ENCODE measurements around the gene DEPDC5. TPM values are rescaled to one million over a fixed set of nuclear protein-coding genes. Genes with fewer than 3 reads are reported as not detected.

DEPDC5 gene
- total and polyA plus RNA-seq, 9 of the 15 experiments (the other 6 are each of a cell fraction or from before 2014, with no cell fraction given): 2.3 to 12.3 (median 10.7) TPM

GRCh38 chr22:31753005-31753633 lies 700 bp upstream of the DEPDC5 start (continued):
- 0 out of 2 replicates have a peak, but pooled peaks have one; percentile 35 for TF ChIP-seq CEBPB (tag; IDR thresholded peaks at IDR 0.05)
- TF ChIP-seq CHD2 (IDR thresholded peaks at IDR 0.05; ENCODE audit: low read depth, low read length): peak; percentile 29; the same call in 1 of the 2 replicates
- no peak for TF ChIP-seq XRCC4 (IDR thresholded peaks at IDR 0.05; ENCODE audit: extremely low read depth, insufficient read depth, insufficient read length)
- peak in 1 of 2 experiments; percentile 5; a peak in 1 of 4 replicates for TF ChIP-seq RCOR1 (IDR thresholded peaks at IDR 0.05; ENCODE audit: borderline replicate concordance in 1 of 2, low read depth in 2 of 2, low read length in 2 of 2)
- TF ChIP-seq HNRNPK (IDR thresholded peaks at IDR 0.05; ENCODE audit: low read depth, low read length, poor library complexity, severe bottlenecking): no peak
- TF ChIP-seq ZNF408 (CRISPR knock-in tag; IDR thresholded peaks at IDR 0.05; ENCODE audit: low read depth): no peak

GRCh38 chr22:31754813-31755212 lies 994 bp downstream of the DEPDC5 start:
- Histone ChIP-seq H3K9me3 (replicated peaks; ENCODE audit: control insufficient read depth, insufficient read depth, low read depth, low read length) (no peaks in the 10 kb centered on the region), H3K27me3 (ENCODE audit: control insufficient read depth in 2 of 2, insufficient read depth in 2 of 2, low read length in 2 of 2) (no peaks in the 10 kb centered on the region), H3K9me1 (ENCODE audit: control insufficient read depth, insufficient read depth, low read length) (no peaks in the 10 kb centered on the region), H3K4me1 (replicated peaks in 1 of 2; ENCODE audit: control insufficient read depth in 2 of 2, insufficient read depth in 2 of 2, low read length in 2 of 2) (peaks cover 29 to 38% of the 10 kb centered on the region in 2 experiments), H3K9ac (ENCODE audit: insufficient read depth in 1 of 2, low read depth in 2 of 2, low read length in 2 of 2) (peak overlapping the region; percentile 23 to 97; a peak in 2 of 4 replicates), H3K79me2 (ENCODE audit: control insufficient read depth, insufficient read depth, low read length) (peaks cover 17% of the 10 kb centered on the region), H3K4me3 (peak overlapping the region; percentile 72), H3K27ac (ENCODE audit: extremely low read depth, low read depth, low read length) (peak overlapping the region; percentile 100; the same call in 2 of the 3 replicates), H3K36me3 (ENCODE audit: control insufficient read depth, insufficient read depth, low read length) (peaks cover 5% of the 10 kb centered on the region; the same call in 1 of the 3 replicates), H2AFZ (ENCODE audit: low read depth, low read length) (peak overlapping the region; percentile 93; the same call in 1 of the 2 replicates), H3K4me2 (ENCODE audit: insufficient read depth, low read length) (peak overlapping the region; percentile 99), H4K20me1 (replicated peaks; ENCODE audit: control insufficient read depth, insufficient read depth, low read length) (no peaks in the 10 kb centered on the region)
- ATAC-seq (no peak), DNase-seq (ENCODE audit: extremely low read depth in 1 of 4, low spot score in 3 of 4) (no peak), FAIRE-seq (no peak)
- intact Hi-C loops (cut with micrococcal nuclease) (loop anchor here (5.0 to 10.0 kb wide), 2 partner anchors 90 to 192 kb away; partner anchors contain the start of gene PISD), in situ Hi-C loops (cut with MboI) (no loop called here)
- ChIA-PET POLR2A (interaction anchor here (0.6 kb wide), 1 partner anchor 442 kb away, joined by 3 read pairs; no protein-coding TSS in a partner anchor), CTCF (ENCODE audit: low intra/inter-chr PET ratio) (no interaction called here)
- TSS peak; percentile 42 for BruUV-seq (replicated peaks)
- 6% methylated on average over 6 of the region's 6 CpGs for WGBS (ENCODE audit: insufficient coverage, low coverage, missing lambda C conversion rate)
- TF ChIP-seq MYBL2 (IDR thresholded peaks at IDR 0.05; ENCODE audit: low read depth): no peak
- TF ChIP-seq MYBL2 (CRISPR knock-in tag; IDR thresholded peaks at IDR 0.05; ENCODE audit: borderline replicate concordance): no peak
- TF ChIP-seq, protein P1, sequence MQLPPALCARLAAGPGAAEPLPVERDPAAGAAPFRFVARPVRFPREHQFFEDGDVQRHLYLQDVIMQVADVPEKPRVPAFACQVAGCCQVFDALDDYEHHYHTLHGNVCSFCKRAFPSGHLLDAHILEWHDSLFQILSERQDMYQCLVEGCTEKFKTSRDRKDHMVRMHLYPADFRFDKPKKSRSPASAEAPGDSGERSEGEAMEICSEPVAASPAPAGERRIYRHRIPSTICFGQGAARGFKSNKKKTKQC (CRISPR knock-in tag; IDR thresholded peaks at IDR 0.05): no peak
- TF ChIP-seq FOXK2 (conservative IDR thresholded peaks at IDR 0.05 in 1 of 2, IDR thresholded peaks at IDR 0.05 in 1 of 2; ENCODE audit: low read depth in 2 of 2): no peak
- TF ChIP-seq ETS1 (conservative IDR thresholded peaks at IDR 0.05; ENCODE audit: control insufficient read depth, low read depth, low read length): no peak
- TF ChIP-seq TAF9B (IDR thresholded peaks at IDR 0.05; ENCODE audit: partially characterized antibody): no peak
- no peak for TF ChIP-seq ETV1 (tag; conservative IDR thresholded peaks at IDR 0.05; ENCODE audit: low read depth)
- TF ChIP-seq MIER1 (IDR thresholded peaks at IDR 0.05; ENCODE audit: low read depth): no peak
- TF ChIP-seq HDAC1 (IDR thresholded peaks at IDR 0.05): no peak
- no peak for TF ChIP-seq TAF1 (IDR thresholded peaks at IDR 0.05; ENCODE audit: control insufficient read depth, extremely low read depth, insufficient read depth, low read length, severe bottlenecking)
- TF ChIP-seq ZNF280A (IDR thresholded peaks at IDR 0.05; ENCODE audit: low read depth, partially characterized antibody): no peak

Data from K562 (cell line).